Fibroblast of lung (primary cell): Measurements from ENCODE around the gene MYEOV.

Source experiments
- CTCF ChIP-seq, 2 donors: IDR thresholded peaks in 1 of 2; conservative IDR thresholded peaks in 1 of 2; 1 replicate in 1 of 2; 2 replicates in 1 of 2; pipeline ENCODE4 v1.5.1; 2011 to 2012; ENCODE audit warnings: low read length in 2 of 2, control low read depth in 1 of 2, inconsistent platforms in 1 of 2, low read depth in 1 of 2, mild to moderate bottlenecking in 1 of 2
- EZH2 ChIP-seq: IDR thresholded peaks from 2 replicates; pipeline ENCODE4 v1.5.1; 2012; ENCODE audit warnings: low read length, control low read depth, mild to moderate bottlenecking; ENCODE audit errors: missing control alignments

GRCh38 chr11:69293087-69293486 is 868 bp upstream of the MYEOV start:
- TF ChIP-seq CTCF (conservative IDR thresholded peaks at IDR 0.05 in 1 of 2, IDR thresholded peaks at IDR 0.05 in 1 of 2; ENCODE audit: low read depth in 1 of 2, low read length in 2 of 2) (no peak), EZH2 (no peak)
